Measurements from ENCODE around the gene GNAL. TPM values are rescaled to one million over a fixed set of nuclear protein-coding genes. Genes with fewer than 3 reads are reported as not detected.
"Not testable (repeated sequence)": the region's sequence is repeated elsewhere in the genome, so short reads cannot be mapped to it uniquely, and the experiment has no call there.

The GNAL gene
- total RNA-seq (1 to 10 TPM in 3 of 5 donors, under 1 TPM in 2; under 0.01 to 6.7 (median 5.3) TPM), polyA plus RNA-seq (1 to 10 TPM; 1.1 to 2.1 (median 1.4) TPM)
- long read RNA-seq, donor 1, result 0 reads
- long read RNA-seq, donor 2, full-length matches to known transcripts, result 1 of 1 reads
- long read RNA-seq, donor 2, partial matches to known transcripts, result 0 of 1 reads
- long read RNA-seq, donor 2, other reads (novel, unspliced or antisense), result 0 of 1 reads
- long read RNA-seq, donor 3, result 0 reads
- long read RNA-seq, donor 4, result 0 reads
- long read RNA-seq, donor 5, result 0 reads
- long read RNA-seq, donor 6, full-length matches to known transcripts, result 1 of 1 reads
- long read RNA-seq, donor 6, partial matches to known transcripts, result 0 of 1 reads
- long read RNA-seq, donor 6, other reads (novel, unspliced or antisense), result 0 of 1 reads
- long read RNA-seq, donor 7, result 0 reads
- long read RNA-seq, donor 8, partial matches to known transcripts, result 0 of 5 reads
- long read RNA-seq, donor 8, other reads (novel, unspliced or antisense), result 5 of 5 reads
- long read RNA-seq, donor 9, result 0 reads
- long read RNA-seq, donor 10, result 0 reads

- Histone ChIP-seq H3K9me3 (peaks cover 0 to 3% (median under 1%) of the 10 kb centered on the region in 4 donors), H3K27me3 (peaks cover 0 to 27% (median 13%) of the 10 kb centered on the region in 3 donors), H3K27ac (peak within 1 kb of the TSS; percentile 13 to 82 (median 64)), H3K4me1 (peaks cover 13 to 22% (median 20%) of the 10 kb centered on the region in 4 donors), H3K36me3 (no peaks in the 10 kb centered on the region), H3K4me3 (peak within 1 kb of the TSS; percentile 65 to 88 (median 72))
- peak; percentile 41 to 69 (median 68) for TF ChIP-seq POLR2AphosphoS5 (IDR thresholded peaks at IDR 0.05)
- TF ChIP-seq POLR2A (IDR thresholded peaks at IDR 0.05), result no peak
- TF ChIP-seq EP300 (IDR thresholded peaks at IDR 0.05), result no peak
- DNase-seq, result peak; percentile 84 to 92
- WGBS, 5 donors, result 0 to 1% (median 0%) methylated on average over 17 to 77 of the region's 77 CpGs
- intact Hi-C loops (cut with DNase I; ENCODE audit: low total_unique reads), result no loop called here
Measured at GRCh38 chr18:11688972-11689668, at the start of gene GNAL. TSS of gene GNAL (plus strand) at chr18:11689264. CDS start at chr18:11689564, 300 bp downstream.

- H3K27ac ChIP-seq; DNase-seq; H3K36me3 ChIP-seq; H3K4me3 ChIP-seq; H3K4me1 ChIP-seq; H3K27me3 ChIP-seq; intact Hi-C loops (cut with DNase I; ENCODE audit: low total_unique reads): not testable (repeated sequence)
- peaks cover 0 to 21% (median 12%) of the 10 kb centered on the region in 4 donors for H3K9me3 ChIP-seq
- WGBS, 5 donors, result 88 to 98% (median 93%) methylated on average over 9 to 23 of the region's 23 CpGs
Measured at GRCh38 chr18:11647310-11647709, 41.8 kb upstream of the GNAL start.

- H3K9me3 ChIP-seq, result peaks cover 0 to 21% (median 12%) of the 10 kb centered on the region in 4 donors
- H3K27ac ChIP-seq; H3K36me3 ChIP-seq; H3K27me3 ChIP-seq; DNase-seq; H3K4me3 ChIP-seq; H3K4me1 ChIP-seq; intact Hi-C loops (cut with DNase I; ENCODE audit: low total_unique reads): not testable (repeated sequence)
- 89 to 98% (median 97%) methylated on average over 17 to 26 of the region's 26 CpGs for WGBS, 5 donors
Measured at GRCh38 chr18:11647804-11648203, 41.3 kb upstream of the GNAL start.

DNA sequence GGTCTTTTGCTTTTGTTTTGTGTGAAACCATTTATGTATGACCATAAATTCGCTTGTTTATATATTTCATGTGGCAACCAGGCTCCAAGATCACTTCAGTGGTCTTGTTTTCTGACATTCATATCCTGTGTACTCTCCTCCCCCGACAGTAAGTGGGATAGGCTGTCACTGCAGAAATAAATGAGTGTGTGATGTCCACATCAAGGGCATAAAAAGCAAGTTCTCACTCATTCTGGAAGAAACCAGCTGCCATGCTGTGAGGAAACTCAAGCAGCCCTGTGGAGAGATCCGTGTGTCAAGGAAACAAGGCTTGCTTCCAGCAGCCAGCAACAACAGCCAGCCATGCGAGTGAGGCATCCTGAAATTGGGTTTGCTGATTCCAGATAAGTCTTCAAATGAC lies 39.2 kb upstream of the GNAL start:
- intact Hi-C loops (cut with DNase I; ENCODE audit: low total_unique reads), result no loop called here
- peaks cover 0 to 17% (median 6%) of the 10 kb centered on the region in 3 donors for H3K27me3 ChIP-seq
- no peak for DNase-seq
- H3K36me3 ChIP-seq, result no peaks in the 10 kb centered on the region
- WGBS, 5 donors, result 57 to 76% (median 63%) methylated on average over 4 of the region's 4 CpGs
- no peaks in the 10 kb centered on the region for H3K4me1 ChIP-seq
- peaks cover 0 to 21% (median 12%) of the 10 kb centered on the region in 4 donors for H3K9me3 ChIP-seq
- TF ChIP-seq EP300 (IDR thresholded peaks at IDR 0.05) (no peak), CTCF (IDR thresholded peaks at IDR 0.05) (no peak), POLR2AphosphoS5 (IDR thresholded peaks at IDR 0.05) (no peak), POLR2A (IDR thresholded peaks at IDR 0.05) (no peak)
- no peak overlapping the region for H3K27ac ChIP-seq
- H3K4me3 ChIP-seq, result no peak overlapping the region

GRCh38 chr18:11651899-11652298 lies 37.2 kb upstream of the GNAL start:
- H3K4me3 ChIP-seq, result no peak overlapping the region
- intact Hi-C loops (cut with DNase I; ENCODE audit: low total_unique reads), result no loop called here
- no peak overlapping the region for H3K27ac ChIP-seq
- peaks cover 0 to 21% (median 12%) of the 10 kb centered on the region in 4 donors for H3K9me3 ChIP-seq
- DNase-seq, result no peak
- peaks cover 0 to 9% (median 4%) of the 10 kb centered on the region in 4 donors for H3K4me1 ChIP-seq
- H3K36me3 ChIP-seq, result no peaks in the 10 kb centered on the region
- 73 to 89% (median 79%) methylated on average over 3 of the region's 3 CpGs for WGBS, 5 donors
- TF ChIP-seq EP300 (IDR thresholded peaks at IDR 0.05), result no peak
- TF ChIP-seq POLR2A (IDR thresholded peaks at IDR 0.05), result no peak
- no peak for TF ChIP-seq POLR2AphosphoS5 (IDR thresholded peaks at IDR 0.05)
- no peak for TF ChIP-seq CTCF (IDR thresholded peaks at IDR 0.05)
- H3K27me3 ChIP-seq, result peaks cover 0 to 22% (median 6%) of the 10 kb centered on the region in 3 donors
